AG08396 (cell line): ENCODE results near the gene SLC37A3.
A peak's percentile ranks its signal among the peaks of the same experiment; 100 is the strongest.
"Not testable (repeated sequence)": the region's sequence is repeated elsewhere in the genome, so short reads cannot be mapped to it uniquely, and the experiment has no call there.

Experiments used
- DNase-seq: peaks from one replicate; pipeline ENCODE4 v3.0.0; 2012; ENCODE audit warnings: low spot score, mixed read lengths

Gene SLC37A3

DNA sequence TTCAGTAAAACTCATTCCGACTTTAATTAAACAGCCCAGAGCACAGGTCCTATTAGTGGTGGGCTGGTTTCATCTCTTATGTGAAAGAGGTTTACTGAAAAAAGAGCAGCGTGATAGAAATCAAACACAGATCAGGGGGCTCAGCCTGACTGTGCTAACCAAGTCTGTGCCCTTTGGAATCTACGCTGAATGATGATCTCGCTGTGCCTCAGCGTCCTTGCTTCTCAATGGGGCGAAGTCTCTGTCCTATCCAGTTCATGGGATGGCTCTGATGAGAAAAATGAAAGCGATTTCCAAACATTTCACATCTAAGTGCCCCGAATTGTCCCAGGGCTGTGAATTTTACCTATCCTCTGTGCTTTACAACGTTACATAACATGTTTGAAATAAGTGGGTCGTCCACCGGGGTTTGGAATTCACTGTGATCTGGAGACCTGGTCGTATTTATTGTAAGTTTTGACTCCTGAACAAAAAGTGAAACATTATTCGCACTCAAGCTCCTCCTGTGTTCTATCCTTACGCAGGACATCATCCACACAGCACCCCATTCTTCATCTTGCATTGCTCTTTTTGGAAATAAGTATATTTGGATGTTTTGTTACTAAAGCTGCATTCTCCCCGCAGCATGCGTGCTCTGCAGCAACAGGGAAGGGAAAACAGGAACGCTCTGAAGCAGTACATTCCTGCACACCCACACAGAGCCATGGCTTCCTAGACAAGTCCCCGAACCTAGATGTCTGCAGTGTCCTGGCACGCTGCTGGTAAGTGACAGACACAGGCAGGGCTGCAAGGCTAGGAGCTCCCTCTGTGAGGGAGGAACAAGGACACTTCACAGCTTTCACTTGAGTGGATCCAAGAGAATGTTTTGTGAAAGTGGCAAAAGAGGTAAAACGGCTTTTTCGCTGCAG lies 83.5 kb downstream of the SLC37A3 start:
- peak; percentile 46 for DNase-seq

DNA sequence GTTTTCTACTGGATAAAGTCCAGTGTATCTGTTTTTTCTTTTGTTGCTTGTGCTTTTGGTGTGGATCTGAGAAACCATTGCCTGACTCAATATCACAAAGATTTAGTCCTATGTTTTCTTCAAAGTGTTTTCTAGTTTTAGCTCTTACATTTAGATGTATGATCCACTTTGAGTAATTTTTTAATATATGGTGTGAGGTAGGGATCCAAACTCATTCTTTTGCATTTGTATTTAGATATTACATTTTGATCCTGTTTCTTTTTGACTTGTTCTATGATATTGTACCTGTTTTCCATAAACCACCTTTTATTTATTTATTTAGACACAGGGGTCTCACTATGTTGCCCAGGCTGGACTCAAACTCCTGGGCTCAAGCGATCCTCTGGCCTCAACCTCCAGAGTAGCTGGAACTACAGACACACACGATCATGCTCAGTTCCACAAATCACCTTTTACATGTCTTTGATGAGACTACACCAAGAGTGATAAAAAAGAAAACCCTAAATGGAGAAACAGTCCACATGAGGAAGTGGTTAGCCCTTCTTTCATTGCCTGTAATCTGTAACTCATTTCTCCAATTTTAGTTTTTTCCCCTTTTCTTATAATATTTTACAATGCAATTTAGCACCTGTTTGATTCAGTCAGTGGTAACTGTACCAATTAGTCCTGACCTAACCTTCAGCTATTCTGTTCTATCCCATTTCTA lies 86.0 kb downstream of the SLC37A3 start:
- no peak for DNase-seq

DNA sequence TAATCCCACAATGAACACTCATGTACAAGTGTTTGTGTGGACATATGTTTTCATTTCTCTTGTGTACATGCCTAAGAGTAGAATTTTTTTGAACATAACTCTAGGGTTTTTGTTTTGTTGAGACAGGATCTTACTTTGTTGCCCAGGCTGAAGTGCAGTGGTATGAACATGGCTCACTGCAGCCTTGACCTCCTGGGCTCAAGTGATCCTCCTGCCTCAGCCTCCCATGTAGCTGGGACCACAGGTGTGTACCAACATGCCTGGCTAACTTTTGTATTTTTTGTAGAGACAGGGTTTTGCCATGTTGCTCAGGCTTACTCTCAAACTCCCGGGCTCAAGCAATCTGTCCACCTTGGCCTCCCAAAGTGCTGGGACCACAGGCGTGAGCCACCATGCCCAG lies 87.2 kb downstream of the SLC37A3 start:
- not testable (repeated sequence) for DNase-seq

DNA sequence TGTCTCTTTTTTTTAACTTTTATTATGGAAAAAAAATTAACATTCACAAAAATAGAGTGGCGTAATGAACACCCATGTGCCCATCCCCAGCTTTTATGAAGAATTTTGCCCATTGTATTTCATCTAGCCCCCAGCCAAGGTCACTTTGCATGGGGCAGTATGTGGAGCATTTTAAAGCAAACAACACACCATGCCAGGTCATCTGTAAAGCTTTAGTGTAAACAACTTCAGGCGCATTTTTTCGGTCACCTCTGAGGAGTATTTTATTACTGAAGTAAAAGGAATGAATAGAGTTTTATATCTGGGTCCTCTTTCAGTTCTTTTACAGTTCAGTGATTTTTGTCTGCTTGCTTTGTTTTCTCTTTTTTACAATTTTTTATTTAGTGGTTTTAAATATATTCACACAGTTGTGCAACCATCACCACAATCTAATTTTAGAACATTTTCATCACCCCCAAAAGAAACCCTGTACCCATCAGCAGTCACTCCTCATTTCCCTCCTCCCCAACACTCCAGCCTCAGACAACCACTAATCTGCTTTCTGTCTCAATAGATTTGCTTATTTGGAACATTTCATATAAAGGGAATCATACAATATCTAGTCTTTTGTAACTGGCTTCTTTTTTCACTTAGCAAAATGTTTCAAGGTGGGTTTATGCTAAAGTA lies 87.9 kb downstream of the SLC37A3 start:
- no peak for DNase-seq

DNA sequence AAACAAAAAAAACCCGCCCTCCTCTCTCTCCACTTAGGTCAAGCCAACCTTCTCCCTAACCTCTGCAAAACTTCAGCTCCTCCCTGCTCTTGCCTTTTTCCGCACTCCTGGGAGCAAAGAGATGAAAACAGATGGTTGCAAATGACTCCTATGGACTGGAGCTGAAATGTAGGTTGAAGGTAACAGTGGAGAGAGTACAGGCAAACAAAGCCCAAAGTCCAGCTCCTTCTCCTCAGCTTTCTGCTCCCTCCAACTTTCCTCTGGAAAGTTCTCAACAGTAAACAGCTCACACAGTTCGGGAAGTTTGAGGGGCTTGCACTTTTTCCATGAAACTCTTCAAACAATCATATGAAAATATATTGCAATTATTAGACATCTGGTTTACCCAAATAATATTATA lies 90.3 kb downstream of the SLC37A3 start:
- DNase-seq, result no peak

DNA sequence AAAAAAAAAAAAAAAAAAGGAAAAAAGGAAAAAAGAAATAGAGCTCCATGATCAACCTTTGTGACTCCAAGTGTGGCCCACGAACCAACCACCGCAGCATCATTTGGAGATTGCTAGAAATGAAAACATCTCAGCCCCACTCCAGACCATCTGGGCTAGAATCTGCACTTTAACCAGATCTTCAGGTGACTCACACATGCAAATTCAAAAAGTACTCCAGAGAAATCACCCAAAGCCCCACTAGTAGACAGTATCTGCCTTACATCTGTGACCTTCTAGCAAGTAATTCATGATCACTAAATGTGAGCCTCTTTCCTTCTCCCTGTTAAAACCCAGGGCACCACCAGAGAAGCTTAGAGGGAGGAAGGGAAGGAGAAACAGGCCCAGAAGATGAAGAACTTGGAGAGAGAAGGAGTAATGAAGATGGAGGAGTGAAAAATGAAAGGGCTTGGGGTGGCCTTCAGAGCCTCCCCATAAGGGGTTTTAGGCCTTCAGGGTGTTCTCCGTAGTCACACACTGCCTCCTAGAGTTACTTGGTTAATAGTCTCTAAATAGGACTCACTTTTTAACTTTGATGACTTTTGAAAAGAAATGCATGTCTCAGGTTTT lies 94.0 kb downstream of the SLC37A3 start:
- no peak for DNase-seq

DNA sequence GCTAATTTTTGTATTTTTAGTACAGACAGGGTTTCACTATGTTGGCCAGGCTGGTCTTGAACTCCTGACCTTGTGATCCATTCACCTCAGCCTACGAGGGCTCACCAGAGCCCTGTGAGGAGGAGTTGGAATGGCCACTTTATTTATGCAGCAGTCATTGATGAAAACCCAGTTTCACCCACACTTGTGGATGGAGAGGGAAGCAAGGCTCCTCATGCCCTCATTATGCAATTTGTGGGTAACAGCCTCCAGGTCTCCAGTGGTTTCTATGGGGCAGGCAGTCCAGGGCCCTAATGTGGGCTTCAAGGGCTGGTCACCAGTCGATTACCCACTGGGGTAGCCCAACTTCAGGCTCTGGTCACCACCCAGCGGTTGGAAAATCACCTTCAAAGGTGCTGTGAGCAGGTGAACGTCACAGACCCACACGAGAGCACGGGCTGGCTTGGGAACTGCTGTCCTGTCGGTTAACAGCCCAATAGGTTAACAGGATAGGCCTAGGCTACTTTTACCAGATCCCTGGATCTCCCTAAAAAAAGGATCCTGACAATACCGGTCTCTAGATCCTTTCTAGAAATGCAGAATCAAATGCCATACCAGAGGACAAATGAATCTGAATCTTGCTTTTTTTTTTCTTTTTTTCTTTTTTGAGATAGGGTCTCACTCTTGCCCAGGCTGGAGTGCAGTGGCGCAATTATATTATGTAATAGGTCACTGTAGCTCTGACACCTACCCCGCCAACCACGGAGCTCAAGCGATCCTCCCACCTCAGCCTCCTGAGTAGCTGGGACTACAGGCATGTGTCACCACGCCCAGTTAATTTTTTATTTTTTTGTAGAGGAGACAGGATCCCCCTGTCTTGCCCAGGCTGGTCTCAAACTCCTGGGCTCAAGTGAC lies 97.8 kb downstream of the SLC37A3 start:
- no peak for DNase-seq

DNA sequence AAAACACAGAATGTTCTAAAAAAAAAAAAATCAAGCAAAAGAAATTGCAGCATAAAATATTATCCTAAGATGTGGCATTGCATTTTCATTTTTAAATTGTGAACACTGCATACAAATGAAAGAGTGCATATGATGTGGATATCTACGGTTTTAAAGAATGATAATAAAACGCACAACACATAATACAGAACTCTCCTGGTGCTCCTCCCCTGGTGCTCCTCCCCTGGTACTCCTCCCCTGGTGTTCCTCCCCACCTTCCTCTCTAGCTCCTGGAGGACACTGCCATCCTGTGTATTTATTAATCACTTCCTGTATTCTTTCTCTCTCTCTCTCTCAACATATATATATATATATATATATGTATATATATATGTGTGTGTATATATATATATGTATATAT lies 100.1 kb downstream of the SLC37A3 start:
- DNase-seq, result no peak

DNA sequence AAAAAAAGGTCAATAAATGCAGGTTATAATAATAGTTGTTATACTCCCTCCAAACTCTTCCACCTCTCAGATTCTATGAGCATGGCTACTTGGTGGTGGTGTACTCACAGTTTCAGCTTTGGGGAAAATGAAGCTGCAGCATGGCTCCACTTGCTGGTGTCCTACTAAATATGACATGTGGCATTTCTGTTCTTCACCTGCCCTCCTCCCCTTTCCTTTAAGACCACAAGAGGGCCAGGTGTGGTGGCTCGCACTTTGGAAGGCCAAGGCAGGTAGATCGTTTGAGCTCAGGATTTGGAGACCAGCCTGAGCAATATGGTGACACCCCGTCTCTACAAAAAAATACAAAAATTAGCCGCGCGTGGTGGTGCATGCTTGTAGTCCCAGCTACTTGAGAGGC lies 101.1 kb downstream of the SLC37A3 start:
- DNase-seq, result no peak

DNA sequence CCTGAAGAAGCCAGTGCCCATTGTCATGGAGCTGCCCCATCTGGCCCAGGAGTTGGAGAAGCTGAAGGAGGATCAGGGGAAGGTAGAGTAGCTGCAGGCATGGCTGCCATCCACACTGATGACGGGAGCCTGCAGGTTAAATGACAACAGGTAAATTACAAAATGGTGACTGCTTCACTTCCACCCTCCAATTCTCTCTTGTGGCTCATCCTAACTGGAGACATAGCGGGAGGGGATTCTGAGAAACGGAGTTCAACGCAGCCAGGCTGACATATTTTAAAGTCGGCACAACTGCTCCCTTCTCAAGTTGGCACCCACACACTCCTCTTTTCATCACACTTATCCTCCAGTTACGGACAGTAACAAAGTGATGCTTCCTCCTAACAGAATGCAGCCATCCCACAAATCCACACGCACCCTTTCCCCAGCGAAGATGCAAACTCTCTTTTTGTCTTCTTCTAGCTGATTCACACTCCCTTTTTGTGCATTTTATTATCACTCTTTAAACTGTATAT lies 103.0 kb downstream of the SLC37A3 start:
- DNase-seq, result no peak

DNA sequence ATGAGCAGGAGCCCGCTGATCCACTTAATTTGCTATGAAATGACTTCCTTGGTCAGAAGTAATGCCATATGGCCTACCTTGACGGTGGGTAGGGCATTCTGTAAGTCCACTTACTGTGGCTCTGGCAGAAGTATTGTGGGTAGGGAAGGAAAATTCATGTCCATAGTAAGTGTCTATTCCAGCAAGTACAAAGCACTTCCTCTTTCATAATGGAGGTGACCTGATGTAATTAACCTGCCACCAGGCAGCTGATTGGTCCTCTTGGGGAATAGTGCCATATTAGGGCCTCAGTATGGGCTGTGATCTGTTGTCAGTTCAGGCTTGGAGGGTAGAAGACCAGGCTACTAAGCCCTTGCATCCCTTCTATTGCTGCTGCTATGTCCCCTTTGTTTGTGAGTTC lies 103.9 kb downstream of the SLC37A3 start:
- no peak for DNase-seq

DNA sequence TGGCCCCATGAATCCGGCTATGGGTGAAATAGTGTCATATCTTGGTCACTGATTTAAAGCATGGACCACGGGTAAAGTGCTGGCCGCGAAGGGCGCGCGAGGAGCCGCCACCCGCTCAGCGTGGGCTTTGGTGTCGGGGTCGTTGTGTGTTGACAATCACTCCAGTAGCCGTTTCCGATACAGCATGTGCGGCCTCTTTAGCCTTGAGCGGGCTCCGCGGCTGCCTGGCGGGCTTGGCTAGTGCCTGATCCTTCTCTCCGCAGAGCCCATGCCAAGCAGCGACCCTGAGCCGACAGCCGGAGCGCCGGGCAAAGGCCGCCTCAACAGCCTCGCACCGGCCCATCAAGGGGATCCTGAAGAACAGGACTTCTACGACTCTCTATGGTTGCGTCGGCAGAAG lies 105.9 kb downstream of the SLC37A3 start:
- no peak for DNase-seq

DNA sequence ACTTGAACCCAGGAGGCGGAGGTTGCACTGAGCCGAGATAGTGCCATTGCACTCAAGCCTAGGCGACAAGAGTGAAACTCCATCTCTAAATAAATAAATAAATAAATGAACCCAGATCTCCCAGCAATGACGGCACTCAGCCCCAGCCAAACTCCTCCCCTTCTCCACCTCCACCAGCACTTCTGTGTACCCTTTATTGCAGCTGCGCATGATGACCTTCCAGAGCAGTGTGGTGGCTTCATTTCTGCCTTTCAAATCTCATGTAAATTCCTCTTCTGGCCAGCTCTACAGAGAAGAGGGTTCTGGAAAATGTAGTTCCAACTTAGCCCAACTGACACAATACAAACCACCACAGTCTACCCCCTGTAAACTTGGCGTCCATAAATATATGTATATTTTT lies 108.5 kb downstream of the SLC37A3 start:
- no peak for DNase-seq

DNA sequence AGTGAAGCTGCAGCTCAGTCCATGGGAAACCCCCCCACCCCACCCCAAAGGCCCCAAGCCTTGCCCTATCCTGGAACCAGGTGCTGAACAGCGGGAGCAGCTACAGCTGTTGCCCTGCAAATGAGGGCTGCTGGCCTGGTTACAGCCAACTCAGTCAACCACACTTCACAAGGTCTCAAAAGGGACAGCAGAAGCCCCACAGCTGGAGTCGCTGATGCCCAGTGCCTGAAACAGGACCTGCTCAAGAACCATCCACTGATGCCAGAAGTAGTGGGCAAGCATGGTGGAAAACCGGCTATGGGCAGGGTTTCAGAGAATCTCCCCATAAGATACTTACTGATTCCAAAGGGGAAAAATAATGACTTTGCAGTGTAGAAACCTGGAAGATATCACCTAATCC lies 110.3 kb downstream of the SLC37A3 start:
- no peak for DNase-seq

DNA sequence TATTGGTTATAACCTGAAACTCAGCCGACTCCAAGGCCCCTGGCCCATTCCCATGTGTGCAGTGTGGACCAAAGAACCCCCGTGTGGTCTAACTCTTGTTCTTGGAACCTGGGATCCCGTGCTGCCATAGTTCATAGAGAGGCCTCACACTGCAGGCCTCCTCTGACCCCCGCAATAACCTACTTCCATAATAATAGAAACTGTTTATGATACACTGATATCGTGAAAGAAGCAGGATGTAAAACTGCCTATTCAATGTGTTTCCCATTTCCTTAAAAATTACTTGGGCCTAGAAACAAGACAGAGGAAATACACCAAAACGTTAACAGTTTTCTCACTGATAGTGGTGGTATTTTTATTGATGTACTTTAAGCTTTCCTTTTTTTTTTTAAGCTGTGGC lies 112.4 kb downstream of the SLC37A3 start:
- DNase-seq, result no peak

DNA sequence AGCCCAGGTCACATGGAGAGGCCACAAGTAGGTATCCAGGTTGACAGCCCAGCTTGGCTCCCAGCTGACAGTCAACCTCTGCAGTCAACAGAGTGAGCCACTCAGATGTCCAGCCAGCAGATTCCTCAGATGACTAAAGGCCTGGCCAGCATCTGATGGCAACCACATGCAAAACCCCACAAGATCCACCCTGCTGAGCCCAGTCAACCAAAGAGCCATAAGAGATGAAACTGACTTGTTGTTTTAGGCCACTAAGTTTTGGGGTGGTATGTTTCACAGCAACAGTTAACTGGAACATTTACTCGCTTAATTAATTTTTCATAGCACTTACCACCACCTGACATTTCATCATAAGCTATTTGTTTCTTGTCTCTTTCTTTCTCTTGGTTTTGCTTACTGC lies 114.3 kb downstream of the SLC37A3 start:
- no peak for DNase-seq
